Stimulated activated CD4-positive, alpha-beta T cell treated with anti-CD3 and anti-CD28 coated beads, Interleukin-2, amount 100 ng/mL, for 4 hours (primary cell): Measurements from ENCODE around the gene DUOX1.

Experiments used
- DNase-seq: peaks from one replicate; pipeline ENCODE4 v3.0.0-alpha.2; 2020; ENCODE audit warnings: low read depth

DUOX1 gene

DNA sequence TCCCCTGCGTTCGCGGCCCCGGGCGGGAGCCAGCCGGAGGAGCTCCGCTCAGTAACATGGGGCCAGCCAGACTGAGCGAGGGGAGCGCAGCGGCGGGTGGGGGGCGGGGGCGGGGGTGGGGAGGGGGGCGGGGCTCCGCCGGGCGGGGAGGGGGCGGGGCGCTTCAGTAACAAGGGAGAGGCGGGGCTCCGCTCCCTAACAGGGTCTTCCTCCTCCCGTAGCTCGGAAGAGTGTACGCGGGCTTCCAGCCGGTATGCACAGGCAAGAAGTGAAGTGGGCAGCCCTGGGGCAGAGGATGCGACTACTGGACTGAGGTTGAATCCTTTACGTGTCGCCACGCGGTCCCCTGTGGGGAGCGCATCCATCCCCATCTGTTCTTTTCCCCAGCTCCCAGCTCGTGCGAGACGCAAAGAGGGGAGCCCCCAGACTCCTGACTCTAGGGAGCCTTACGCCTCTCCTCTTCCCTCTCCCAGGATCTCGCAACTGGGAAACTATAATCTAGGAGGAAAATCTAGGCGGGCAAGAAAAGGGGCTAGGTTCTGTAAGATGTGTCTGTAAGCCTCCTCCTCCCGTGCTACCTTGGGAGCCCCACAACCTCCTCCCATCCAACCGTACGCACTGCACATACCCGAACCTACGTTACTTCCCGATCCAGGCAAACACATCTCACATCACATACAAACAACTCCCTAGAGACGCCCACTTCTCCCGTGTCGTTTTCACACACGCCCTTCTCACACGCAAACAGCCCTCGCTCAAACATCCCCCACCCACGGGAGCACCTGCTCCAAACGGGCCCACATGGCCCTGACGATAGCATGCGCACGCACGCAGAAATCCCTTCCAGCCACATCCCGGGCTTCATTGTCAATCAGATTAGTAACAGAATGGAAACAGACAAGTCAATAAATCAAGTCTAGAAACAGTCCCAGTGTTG, 58.4 kb downstream of the DUOX1 start, which contains the start of gene SHF:
Gene SHF, minus strand, starts transcription at position 73 of the 937 bp plus-strand sequence. Its CDS starts 15 bp downstream, at position 58.
- DNase-seq = peak; percentile 88

- no peak for DNase-seq
Measured at GRCh38 chr15:45197512-45197911, 67.7 kb downstream of the DUOX1 start.

DNA sequence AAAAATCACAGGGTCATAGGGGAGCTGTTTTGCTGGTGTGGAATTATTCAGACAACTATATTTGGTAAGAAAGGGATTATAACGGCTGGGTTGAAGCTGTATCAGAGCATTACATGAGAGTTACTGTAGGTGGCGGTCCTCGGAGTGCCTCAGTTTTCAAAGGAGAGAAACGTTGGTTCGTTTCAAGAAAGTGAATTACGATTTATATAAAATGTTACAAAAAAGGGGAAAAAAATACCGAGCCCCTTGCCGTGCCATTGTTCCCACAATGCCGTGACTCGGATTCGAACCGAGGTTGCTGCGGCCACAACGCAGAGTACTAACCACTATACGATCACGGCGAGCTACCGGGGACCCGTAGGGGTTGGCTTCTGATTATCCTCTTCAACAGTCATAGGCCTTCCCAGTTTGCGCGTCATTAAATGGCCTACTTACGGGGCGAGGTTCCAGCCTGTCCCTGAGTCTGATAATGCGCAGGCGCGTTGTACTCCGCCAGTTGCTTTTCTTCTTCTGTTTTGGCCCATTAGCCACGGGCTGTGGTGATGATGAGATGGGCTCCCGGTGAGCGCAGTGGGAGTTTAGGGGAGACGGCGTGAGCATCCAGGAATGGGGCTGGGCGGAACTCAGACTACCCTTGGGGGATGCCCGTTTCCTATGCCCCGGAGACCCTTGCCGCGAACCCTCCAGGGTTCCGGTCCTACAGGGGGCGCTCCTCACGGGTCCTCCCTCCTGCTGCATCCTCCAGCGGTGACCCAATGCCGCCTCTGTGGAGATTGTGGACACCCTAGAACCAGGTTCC, 68.7 kb downstream of the DUOX1 start:
- DNase-seq = peak; percentile 86

DNA sequence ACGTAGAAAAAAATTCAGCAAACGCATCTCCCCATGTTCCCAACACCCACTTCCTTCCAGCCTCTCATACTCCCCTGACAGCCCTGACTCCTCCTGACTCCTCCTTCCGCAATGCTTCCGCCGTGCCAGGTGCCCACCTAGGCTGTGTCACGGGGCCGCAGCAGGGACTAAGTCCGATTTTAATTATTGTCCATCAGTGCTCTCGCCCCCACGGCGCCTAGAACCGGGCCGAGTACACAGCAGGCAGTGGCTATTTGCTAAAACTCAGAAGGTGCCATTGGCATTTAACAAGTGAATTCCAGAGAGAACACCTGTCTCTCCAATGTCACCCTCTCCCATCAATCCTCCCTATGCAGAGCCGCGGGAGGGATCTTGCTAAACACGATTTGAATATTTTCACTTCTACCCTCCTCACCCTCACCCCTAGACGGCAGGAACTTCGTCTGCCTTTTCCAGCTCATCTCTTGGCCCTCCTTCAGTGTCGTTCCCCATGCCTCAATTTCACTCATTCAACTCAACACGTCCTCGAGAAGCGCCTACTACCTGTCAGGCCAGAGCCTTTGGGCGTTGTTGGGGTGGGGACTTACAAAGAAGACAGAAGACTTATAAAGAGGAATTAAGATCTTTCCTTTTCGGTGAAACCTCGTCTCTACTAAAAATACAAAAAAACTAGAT, 69.5 kb downstream of the DUOX1 start:
- DNase-seq = no peak

DNA sequence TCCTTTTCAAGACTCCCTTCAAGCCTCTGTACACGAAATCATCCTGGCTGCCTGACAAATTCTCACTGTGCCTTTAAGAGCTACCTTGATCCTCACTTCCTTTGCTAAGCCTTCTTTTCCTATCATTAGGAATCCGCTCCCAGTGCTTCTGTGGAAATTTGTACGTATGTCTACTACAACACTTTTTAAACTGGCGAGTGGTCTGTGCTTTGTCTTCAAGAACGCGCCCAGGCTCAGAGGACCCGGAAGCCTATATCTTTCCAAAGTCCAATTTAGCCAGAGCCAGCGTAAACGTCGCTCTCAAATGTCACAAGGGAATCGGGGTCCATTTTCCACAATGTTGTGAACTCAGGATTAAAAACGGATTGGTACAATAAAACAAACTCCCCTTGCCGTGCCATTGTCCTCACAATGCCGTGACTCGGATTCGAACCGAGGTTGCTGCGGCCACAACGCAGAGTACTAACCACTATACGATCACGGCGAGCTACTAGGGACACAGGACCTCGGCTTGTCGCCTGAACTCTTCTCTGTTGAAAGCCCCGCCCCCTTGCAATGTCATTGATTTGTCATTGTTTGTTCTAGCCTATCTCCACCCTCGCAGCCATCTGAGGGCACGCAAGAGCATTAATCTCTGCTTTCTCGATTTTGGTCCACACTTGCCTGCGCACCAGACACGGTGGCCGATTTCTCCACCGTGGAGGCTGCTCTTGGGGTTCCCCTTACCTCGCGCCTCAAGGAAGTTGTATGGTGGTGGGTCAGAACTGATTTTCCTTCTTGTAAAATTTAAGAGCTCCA, 70.4 kb downstream of the DUOX1 start:
- peak; percentile 92 for DNase-seq

DNA sequence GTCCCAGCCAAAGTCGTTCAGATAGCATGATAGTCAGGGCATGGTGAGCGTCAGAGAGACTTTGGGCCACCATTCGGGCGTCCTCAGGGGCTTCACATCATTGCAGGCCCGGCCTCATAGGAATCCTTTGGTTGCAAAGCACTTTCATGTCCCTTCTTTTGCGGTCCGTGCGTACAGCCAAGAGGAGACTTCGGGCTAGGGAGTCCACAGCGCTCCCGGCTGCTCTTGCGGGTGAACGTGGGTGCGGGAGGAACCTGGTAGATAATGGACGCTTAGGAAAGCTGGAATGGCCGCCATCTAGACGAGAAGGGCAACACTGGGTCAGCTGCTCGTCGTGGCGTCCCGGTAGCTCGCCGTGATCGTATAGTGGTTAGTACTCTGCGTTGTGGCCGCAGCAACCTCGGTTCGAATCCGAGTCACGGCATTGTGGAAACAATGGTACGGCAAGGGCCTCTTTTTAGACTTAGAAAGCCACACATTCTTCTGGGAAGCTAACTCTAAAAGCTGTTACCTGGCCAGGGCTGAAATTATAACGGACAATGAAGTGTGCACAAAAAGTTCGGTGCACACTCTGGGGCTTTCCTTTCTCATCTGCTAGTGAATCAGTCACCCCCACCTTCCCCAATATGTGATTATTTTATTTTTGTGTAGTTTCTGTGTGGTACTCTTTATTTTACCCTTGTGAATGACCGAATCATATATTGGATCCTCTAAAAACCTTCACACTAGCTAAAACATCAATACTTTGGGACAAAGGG, 71.2 kb downstream of the DUOX1 start:
- peak; percentile 64 for DNase-seq

DNA sequence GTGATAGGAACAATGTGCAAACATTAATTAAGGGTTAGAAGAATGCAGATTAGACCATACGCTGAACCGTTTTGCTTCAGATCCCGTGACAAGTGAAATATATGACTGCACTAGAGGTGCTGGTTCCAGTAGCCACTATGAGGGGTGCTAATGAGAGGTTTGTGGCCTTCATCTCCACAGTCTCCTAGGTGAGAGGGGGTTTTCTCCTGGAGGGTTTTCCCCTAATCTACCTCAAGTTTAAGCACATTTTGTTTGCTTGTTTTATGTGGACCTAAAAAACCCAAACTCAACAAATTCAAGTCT, 71.7 kb downstream of the DUOX1 start:
- no peak for DNase-seq

DNA sequence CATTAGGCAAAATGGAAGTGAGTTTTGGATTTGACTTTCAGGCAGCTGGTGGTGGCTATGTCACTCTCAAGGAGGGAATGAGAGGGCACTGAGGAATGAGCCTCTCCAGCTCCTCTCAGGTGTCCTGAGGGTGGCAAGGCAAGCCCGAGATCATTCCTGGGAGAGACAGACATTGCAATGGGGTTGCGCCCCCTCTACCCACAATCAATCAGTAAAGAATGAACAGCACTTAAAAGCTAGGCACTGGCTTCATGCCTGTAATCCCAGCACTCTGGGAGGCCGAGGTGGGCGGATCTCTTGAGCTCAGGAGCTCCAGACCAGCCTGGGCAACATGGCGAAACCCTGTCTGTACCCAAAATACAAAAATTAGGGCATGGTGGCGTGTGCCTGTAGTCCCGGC, 72.1 kb downstream of the DUOX1 start:
- DNase-seq = no peak

DNA sequence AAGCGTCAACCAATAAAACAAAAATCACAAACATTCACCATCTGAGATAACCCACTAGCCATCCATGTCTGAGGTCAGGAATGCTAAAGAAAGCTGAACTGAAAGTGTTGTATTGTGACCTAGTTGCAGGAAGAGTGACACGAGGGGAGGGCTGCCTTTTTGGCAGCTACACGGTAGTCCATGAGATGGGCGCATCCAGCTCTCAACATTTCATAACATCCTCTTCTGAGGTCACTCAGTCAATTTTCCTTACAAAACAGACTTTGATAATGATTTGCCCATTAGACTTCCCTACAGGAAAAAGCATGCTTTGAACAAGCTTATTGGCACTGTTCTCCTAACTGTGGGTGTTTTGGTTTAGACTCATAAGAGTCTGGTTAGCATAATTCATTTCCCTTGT, 73.4 kb downstream of the DUOX1 start:
- DNase-seq = no peak

DNA sequence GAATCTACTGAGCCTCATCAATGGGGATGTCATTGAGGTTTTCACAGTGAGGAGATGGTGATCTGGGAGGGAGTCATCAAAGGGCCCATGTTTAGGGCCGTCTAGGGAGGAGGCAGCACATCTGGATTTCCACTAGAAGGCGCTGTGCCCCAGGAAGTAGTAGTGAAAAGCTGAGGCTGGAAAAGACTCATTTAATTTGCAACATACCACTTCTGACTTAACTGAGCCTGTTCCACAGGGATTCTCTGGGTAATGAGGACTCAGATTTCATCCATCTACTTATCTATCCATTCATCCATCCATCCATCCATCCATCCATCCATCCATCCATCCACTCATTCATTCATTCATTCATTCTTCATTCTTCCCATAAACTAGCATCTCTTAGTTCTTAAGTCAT, 75.4 kb downstream of the DUOX1 start:
- DNase-seq = no peak

DNA sequence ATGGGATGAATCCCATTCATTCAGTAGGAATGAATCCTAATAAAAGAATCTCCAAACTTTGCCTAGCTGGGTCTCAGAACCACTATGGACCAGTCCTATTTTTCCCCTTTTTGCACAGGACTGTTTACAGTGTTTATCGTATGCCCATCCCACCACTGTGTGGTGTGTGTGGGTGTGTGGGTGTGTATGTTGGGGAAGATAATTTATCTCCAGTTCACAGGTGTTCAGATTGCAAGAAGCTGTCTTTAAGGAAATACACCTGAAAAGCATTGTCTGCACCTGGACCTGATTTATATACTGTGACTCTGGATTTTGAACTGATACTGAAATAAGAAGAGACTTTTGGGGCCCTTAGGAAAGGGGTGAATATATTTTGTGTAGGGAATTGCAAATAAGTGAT, 82.7 kb downstream of the DUOX1 start:
- no peak for DNase-seq
